Breast epithelium (tissue), 3 donors: ENCODE data around the gene GMCL1.

Source experiments
- POLR2A ChIP-seq: fragments of 450-650 bp; IDR thresholded peaks from one replicate; pipeline ENCODE4 v1.6.1; 2016; ENCODE audit warnings: antibody characterized with exemption, mild to moderate bottlenecking, moderate library complexity
- POLR2AphosphoS5 ChIP-seq, 3 donors: sonication (generic); formaldehyde crosslinking; IDR thresholded peaks; one replicate each; pipeline ENCODE4 v1.6.1; 2017; ENCODE audit warnings: antibody characterized with exemption in 3 of 3
- TF ChIP-seq, protein P1 (sequence below), 3 donors: fragments of 450-650 bp; IDR thresholded peaks; one replicate each; pipeline ENCODE4 v1.5.1; 2016 to 2017; ENCODE audit warnings: antibody characterized with exemption in 3 of 3, mild to moderate bottlenecking in 3 of 3, moderate library complexity in 3 of 3

DNA sequence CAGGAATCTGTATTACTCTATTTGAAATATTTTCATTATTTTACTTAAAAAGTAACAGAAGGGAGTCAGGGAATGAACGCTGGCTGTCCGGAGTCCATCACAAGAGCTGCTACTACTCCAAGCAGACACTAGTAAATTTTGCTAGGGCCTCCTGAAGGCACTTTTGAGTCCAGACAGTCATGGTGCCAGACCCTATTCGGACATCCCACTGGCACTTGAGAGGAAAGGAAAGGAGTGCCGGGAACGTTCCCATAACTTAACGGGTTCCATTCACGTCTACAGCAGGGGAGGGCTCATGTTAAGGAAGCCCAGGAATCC, 563 bp upstream of the GMCL1 start:
- TF ChIP-seq POLR2AphosphoS5 (IDR thresholded peaks at IDR 0.05) (no peak), POLR2A (no peak)
- TF ChIP-seq, protein P1, sequence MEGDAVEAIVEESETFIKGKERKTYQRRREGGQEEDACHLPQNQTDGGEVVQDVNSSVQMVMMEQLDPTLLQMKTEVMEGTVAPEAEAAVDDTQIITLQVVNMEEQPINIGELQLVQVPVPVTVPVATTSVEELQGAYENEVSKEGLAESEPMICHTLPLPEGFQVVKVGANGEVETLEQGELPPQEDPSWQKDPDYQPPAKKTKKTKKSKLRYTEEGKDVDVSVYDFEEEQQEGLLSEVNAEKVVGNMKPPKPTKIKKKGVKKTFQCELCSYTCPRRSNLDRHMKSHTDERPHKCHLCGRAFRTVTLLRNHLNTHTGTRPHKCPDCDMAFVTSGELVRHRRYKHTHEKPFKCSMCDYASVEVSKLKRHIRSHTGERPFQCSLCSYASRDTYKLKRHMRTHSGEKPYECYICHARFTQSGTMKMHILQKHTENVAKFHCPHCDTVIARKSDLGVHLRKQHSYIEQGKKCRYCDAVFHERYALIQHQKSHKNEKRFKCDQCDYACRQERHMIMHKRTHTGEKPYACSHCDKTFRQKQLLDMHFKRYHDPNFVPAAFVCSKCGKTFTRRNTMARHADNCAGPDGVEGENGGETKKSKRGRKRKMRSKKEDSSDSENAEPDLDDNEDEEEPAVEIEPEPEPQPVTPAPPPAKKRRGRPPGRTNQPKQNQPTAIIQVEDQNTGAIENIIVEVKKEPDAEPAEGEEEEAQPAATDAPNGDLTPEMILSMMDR (IDR thresholded peaks at IDR 0.05) = no peak
